Small intestine (tissue), 7 donors: ENCODE measurements around the gene SPPL2B. TPM values are rescaled to one million over a fixed set of nuclear protein-coding genes. Genes with fewer than 3 reads are reported as not detected.
A peak's percentile ranks its signal among the peaks of the same experiment; 100 is the strongest.

Source experiments
- DNase-seq, 2 donors: peaks; one replicate each; pipeline versions ENCODE4 v3.0.0 to v3.0.0-alpha.2; 2013
- FAIRE-seq: peaks from 2 replicates; lab custom pipeline; 2012; peaks lifted over from hg19 to GRCh38; lab: Jason Lieb, UNC
- H3K27ac ChIP-seq, 3 donors: one replicate each; pipeline ENCODE4 v1.5.1; 2013; ENCODE audit warnings: low read length in 2 of 3, mild to moderate bottlenecking in 2 of 3, control low read depth in 1 of 3, inconsistent platforms in 1 of 3, low read depth in 1 of 3, moderate library complexity in 1 of 3
- H3K27me3 ChIP-seq, 3 donors: one replicate each; pipeline ENCODE4 v1.6.1; 2013; ENCODE audit warnings: low read length in 3 of 3, inconsistent platforms in 1 of 3; ENCODE audit not compliant: control insufficient read depth in 3 of 3, insufficient read depth in 3 of 3
- H3K36me3 ChIP-seq, 3 donors: one replicate each; pipeline ENCODE4 v1.6.1; 2013; ENCODE audit warnings: low read length in 3 of 3, inconsistent platforms in 1 of 3, low read depth in 1 of 3, mild to moderate bottlenecking in 1 of 3, moderate library complexity in 1 of 3; ENCODE audit not compliant: control insufficient read depth in 3 of 3, insufficient read depth in 2 of 3
- H3K4me1 ChIP-seq, 3 donors: one replicate each; pipeline ENCODE4 v1.6.1; 2013; ENCODE audit warnings: low read length in 2 of 3, inconsistent platforms in 1 of 3, low read depth in 1 of 3, mild to moderate bottlenecking in 1 of 3, moderate library complexity in 1 of 3; ENCODE audit not compliant: control insufficient read depth in 3 of 3, insufficient read depth in 2 of 3
- H3K4me3 ChIP-seq, 3 donors: one replicate each; pipeline ENCODE4 v1.5.1; 2013; ENCODE audit warnings: low read length in 3 of 3, control low read depth in 1 of 3, inconsistent platforms in 1 of 3, low read depth in 1 of 3, mild to moderate bottlenecking in 1 of 3, moderate library complexity in 1 of 3
- H3K9me3 ChIP-seq, 2 donors: one replicate each; pipeline ENCODE4 v1.6.1; 2013; ENCODE audit warnings: low read depth in 1 of 2, low read length in 1 of 2; ENCODE audit not compliant: control insufficient read depth in 2 of 2, insufficient read depth in 1 of 2
- WGBS, 3 donors: extraction: QIAGEN DNeasy Blood & Tissue Kit; methylation state at CpG; one replicate each; pipeline ENCODE4 v1.1.7; 2013; 5-methylcytosine and 5-hydroxymethylcytosine counted together
- polyA plus RNA-seq, 4 donors: library from polyadenylated mRNA; stranded (reverse) in 3 of 4; unstranded in 1 of 4; fragments of 200-250 nt in 3 of 4; fragments of 120-200 nt in 1 of 4; gene quantifications; one replicate each; pipeline versions ENCODE4 v1.2.1 to v1.2.3, GENCODE V29; 2013
- donor health status: healthy with polysubstance abuse.
- donor health status: control.
- donor health status: control.
- donor health status: Bipolar disorder and iron deficiency.
- donor health status: healthy.

Gene SPPL2B
- polyA plus RNA-seq, 4 donors: 69.3 to 109 (median 78.2) TPM

DNA sequence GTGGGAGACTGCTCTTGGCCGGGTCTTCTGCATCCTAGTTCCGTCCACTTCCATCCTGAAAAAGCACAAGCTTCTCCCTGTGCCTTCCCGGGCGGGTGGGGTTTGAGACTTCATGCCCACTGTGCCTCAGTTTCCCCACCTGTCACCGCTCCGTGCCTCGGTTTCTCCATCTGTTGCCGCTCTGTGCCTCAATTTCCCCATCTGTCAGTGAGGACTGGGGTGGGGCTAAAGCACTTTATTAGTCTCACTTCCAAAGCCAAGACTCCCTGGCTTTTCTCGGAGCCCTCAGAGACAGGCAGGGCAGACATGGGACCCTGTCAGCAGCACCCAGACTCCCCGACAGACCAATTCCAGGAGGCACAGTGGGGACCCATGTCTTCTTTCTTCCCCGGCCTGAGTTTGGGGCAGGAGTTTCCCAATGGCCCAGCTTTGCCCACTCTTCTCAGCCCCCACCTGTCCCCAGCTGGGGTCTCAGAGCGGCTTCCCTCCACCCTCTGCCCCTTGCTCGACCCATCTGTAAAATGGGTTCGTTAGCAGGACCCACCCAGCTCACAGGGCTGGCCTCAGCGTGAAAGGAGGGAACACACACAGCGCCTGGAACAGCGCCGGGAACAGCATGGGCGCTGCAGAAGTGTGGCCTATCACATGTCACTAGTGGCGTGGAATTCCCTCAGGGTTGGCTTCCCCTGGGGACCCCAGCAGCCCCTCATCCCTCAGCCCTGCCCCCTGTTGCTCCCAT lies 41.9 kb upstream of the SPPL2B start:
- Histone ChIP-seq H3K36me3 (no peaks in the 10 kb centered on the region), H3K9me3 (no peaks in the 10 kb centered on the region), H3K27ac (no peak overlapping the region), H3K4me1 (peaks cover 0 to 9% (median 3%) of the 10 kb centered on the region in 3 donors), H3K4me3 (no peak overlapping the region), H3K27me3 (peaks cover 10 to 75% (median 18%) of the 10 kb centered on the region in 3 donors)
- no peak for FAIRE-seq
- 80 to 84% (median 83%) methylated on average over 20 of the region's 20 CpGs for WGBS, 3 donors
- DNase-seq: no peak

DNA sequence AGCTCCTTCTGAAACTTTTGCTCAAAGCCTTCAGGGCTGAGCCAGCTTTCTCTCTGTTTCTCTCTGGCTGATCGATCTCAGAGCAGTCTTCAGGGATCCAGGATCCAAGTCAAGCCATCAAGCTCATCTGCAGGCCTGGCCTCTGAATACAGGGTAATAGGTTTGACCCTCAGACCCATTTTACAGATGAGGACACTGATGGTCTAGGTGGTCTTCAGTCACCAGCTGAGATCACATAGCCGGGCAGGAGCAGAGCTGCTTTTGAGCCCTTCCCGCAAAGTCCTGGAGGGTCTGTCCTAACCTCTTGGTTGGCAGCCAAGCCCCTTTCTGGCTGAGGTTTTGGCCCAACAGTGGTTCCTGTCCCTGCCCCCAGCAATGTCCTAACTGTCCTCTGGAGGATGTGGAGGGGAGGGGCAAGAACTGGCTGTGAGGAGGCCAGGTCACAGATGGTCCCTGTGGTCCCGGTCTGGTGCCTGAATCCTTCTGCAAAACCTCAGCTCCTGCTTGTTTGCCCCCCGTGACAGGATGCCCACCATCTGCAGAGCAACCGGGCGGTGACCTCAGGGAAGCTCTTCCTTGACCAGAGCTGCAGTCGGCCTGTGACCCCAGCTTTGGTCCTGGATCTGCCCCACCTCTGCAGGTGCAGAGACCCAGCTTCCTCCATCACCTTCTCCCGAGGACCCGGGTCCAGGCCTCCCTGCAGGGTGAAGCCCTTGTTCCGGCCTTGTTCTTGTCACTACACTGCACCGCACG lies 40.7 kb upstream of the SPPL2B start:
- H3K27ac ChIP-seq: no peak overlapping the region
- H3K27me3 ChIP-seq: peaks cover 13 to 75% (median 21%) of the 10 kb centered on the region in 3 donors
- DNase-seq: no peak

DNA sequence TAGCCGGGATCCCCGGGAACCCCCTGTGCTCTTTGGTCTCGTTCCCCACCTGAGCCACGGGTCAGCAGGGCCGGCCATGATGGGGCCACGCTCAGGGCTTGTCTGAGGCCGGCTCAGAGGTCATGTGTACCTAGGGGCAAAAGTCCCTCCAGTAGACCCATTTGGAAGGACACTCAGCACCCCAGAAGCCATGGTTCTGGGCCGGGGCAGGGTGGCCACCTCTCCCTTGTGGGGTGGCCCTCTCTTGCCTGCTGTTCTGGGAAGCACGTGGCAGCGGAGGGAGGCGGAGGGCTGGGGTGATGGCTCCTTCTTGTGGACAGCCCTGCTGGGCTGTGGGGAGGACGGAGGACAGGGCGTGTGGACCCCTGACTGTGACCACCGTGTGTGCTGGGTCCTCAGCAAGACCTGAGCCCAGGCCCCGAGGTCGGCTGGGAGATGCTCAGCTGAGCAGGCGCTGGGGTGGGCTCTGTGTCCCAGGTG lies 40.1 kb upstream of the SPPL2B start:
- H3K27me3 ChIP-seq: peaks cover 13 to 72% (median 23%) of the 10 kb centered on the region in 3 donors
- 39 to 79% (median 54%) methylated on average over 15 to 17 of the region's 17 CpGs for WGBS, 3 donors
- FAIRE-seq: no peak
- no peaks in the 10 kb centered on the region for H3K9me3 ChIP-seq
- H3K27ac ChIP-seq: no peak overlapping the region
- no peak for DNase-seq
- H3K4me3 ChIP-seq: no peak overlapping the region
- H3K4me1 ChIP-seq: peaks cover 0 to 3% (median 0%) of the 10 kb centered on the region in 3 donors
- H3K36me3 ChIP-seq: no peaks in the 10 kb centered on the region

More for the DNA sequence above, 40.7 kb upstream of the SPPL2B start:
- H3K4me1 ChIP-seq: peaks cover 0 to 3% (median 0%) of the 10 kb centered on the region in 3 donors
- 56 to 72% (median 63%) methylated on average over 13 of the region's 13 CpGs for WGBS, 3 donors
- H3K4me3 ChIP-seq: no peak overlapping the region
- no peaks in the 10 kb centered on the region for H3K9me3 ChIP-seq
- FAIRE-seq: no peak
- no peaks in the 10 kb centered on the region for H3K36me3 ChIP-seq

DNA sequence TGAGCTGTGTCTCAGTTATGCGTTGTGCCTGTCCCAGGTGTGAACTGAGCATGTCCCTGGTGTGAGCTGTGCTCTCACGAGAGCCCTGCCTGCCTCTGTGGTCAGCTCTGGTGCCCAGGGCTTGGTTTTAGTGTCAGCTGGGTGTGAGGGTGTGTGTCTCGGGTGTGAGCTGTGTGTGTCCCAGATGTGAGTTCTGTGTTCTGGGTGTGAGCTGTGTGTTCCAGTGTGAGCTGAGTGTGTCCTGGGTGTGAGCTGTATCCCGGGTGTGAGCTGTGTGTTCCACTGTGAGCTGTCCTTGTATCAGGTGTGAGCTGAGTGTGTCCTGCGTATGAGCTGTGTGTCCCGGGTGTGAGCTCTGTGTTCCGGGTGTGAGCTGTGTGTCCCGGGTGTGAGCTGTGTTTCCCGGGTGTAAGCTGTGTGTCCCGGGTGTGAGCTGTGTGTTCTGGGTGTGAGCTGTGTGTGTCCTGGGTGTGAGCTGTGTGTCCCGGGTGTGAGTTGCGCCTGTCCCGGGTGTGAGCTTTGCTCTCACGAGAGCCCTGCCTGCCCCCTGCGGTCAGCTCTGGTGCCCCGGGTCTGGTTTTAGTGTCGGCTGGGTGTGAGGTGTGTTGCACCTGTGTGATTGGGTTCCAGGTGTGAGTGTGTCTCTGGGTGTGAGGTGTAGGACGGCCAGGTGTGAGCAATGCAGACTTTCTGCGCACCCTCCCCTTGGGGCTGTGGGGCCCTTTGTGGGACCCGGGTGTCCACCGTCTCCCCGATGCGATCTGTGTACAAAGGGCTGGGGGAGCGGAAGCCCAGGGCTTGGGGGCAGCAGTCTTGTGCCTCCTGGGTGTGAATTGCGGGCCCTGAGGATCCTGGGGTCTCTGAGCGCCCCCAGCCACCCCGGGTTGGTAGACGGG lies 39.4 kb upstream of the SPPL2B start:
- Histone ChIP-seq H3K27ac (peak overlapping the region in 1 of 3 donors; percentile 52), H3K4me3 (no peak overlapping the region), H3K9me3 (no peaks in the 10 kb centered on the region), H3K4me1 (peaks cover 0 to 3% (median 0%) of the 10 kb centered on the region in 3 donors), H3K36me3 (no peaks in the 10 kb centered on the region), H3K27me3 (peaks cover 13 to 79% (median 26%) of the 10 kb centered on the region in 3 donors)
- DNase-seq (no peak), FAIRE-seq (no peak)
- WGBS, 3 donors: 28 to 46% (median 29%) methylated on average over 27 to 28 of the region's 28 CpGs

DNA sequence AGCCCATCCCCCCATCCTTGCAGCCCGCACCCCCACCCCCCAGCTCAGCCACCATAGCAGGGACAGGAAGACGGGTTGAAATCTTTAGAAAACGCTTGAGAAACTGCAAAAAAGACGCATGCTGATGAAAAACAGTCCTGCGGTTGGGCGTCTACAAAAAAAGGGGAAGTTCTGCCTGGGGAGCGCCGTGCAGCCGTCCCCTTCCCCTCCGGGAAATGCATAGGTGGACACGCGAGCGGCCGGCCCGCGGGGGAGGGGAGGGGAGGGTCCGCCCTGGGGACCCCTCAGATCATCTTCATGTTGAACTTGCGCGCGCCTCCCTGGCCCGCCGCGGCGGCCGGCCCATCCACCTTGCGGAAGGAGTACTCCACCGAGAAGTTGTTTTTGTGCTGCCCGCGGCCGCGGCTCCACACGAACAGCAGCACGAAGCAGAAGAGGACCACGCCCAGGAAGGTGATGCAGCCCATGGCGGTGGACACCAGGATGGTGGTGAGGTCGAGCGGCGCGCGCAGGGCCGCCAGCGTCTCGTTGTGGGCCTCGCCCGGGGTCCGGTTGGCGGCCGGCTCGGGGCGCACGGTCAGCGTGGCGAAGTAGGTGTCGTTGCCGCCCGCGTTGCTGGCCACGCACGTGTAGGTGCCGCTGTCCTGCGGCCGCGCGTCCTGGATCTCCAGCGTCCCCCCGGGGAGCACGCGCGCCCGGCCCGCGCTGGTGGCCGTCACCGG lies 38.6 kb upstream of the SPPL2B start:
- peaks cover 13 to 87% (median 26%) of the 10 kb centered on the region in 3 donors for H3K27me3 ChIP-seq
- H3K9me3 ChIP-seq: no peaks in the 10 kb centered on the region
- H3K4me1 ChIP-seq: peaks cover 0 to 3% (median 0%) of the 10 kb centered on the region in 3 donors
- 1% methylated on average over 51 to 74 of the region's 74 CpGs for WGBS, 3 donors
- peak overlapping the region in 1 of 3 donors; percentile 63 for H3K27ac ChIP-seq
- peak overlapping the region in 2 of 3 donors; percentile 40 to 55 for H3K4me3 ChIP-seq
- FAIRE-seq: no peak
- H3K36me3 ChIP-seq: no peaks in the 10 kb centered on the region
- peak in 1 of 2 donors; percentile 41 for DNase-seq

DNA sequence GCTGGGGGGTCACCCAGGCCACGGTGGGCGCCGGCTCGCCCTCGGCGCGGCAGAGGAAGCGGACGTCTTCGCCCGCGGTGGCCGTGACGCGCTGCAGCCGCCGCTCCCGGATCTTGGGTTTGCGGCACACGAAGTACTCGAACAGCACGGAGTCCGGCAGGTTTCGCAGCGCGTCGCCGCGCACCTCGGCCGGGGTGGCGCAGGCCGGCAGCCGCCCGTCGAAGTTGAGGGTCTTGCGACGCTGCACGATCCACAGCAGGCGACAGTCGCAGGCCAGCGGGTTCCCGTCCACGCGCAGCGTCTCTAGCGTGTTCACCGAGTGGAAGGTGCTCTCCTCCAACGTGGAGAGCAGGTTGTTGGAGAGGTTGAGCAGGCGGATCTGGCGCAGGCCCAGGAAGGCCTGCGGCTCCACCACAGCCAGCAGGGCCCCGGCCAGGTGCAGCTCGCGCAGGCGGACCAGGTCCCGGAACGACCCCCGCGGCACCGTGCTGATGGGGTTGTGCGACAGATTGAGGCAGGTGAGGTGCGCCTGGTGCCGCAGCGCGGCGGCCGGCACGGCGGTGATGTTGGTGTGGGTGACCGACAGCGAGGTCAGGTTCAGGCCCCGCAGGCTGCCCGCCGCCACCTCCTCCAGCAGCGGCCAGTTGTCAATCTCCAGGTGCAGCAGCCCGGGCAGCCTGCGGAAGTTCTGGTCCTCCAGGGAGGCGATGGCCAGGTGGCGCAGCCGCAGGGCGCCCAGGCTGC lies 37.9 kb upstream of the SPPL2B start:
- H3K4me3 ChIP-seq: peak overlapping the region in 2 of 3 donors; percentile 40 to 55
- H3K36me3 ChIP-seq: no peaks in the 10 kb centered on the region
- peak in 1 of 2 donors; percentile 44 for DNase-seq
- peaks cover 13 to 91% (median 26%) of the 10 kb centered on the region in 3 donors for H3K27me3 ChIP-seq
- H3K4me1 ChIP-seq: peaks cover 0 to 3% (median 0%) of the 10 kb centered on the region in 3 donors
- H3K9me3 ChIP-seq: no peaks in the 10 kb centered on the region
- WGBS, 3 donors: 2 to 3% (median 3%) methylated on average over 57 to 82 of the region's 82 CpGs
- FAIRE-seq: no peak
- peak overlapping the region in 1 of 3 donors; percentile 63 for H3K27ac ChIP-seq

DNA sequence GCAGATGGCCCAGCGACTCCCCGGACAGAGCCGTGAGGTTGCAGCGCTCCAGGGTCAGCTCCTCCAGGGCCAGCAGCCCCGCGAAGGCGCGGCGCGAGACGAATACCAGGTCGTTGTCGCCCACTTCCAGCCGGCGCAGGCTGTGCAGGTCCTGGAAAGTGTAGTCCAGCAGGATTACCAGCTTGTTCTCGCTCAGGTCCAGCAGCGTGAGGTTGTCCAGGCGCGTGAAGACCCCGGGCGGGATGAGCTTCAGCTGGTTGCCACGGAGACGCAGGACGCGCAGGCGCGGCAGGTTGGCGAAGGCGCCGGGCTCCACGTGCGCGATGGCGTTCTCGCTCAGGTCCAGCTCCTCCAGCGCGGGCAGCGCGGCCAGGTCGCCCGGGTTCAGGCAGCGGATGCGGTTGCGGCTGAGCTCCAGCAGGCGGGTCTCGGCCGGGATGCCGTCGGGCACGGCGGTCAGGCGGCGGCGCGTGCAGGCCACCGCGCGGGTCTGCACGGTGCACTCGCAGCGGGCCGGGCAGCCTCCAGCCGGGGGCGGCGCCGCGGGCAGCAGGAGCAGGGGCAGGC lies 37.2 kb upstream of the SPPL2B start:
- Histone ChIP-seq H3K36me3 (no peaks in the 10 kb centered on the region), H3K27ac (no peak overlapping the region), H3K4me3 (peak overlapping the region in 2 of 3 donors; percentile 40 to 55), H3K27me3 (peaks cover 17 to 91% (median 26%) of the 10 kb centered on the region in 3 donors), H3K4me1 (peaks cover 0 to 3% (median 0%) of the 10 kb centered on the region in 3 donors), H3K9me3 (no peaks in the 10 kb centered on the region)
- FAIRE-seq (no peak), DNase-seq (peak in 1 of 2 donors; percentile 46)
- 13 to 22% (median 20%) methylated on average over 58 to 67 of the region's 67 CpGs for WGBS, 3 donors
